ENCODE data around the gene PDLIM4.
A peak's percentile ranks its signal among the peaks of the same experiment; 100 is the strongest.

PDLIM4 gene

DNA sequence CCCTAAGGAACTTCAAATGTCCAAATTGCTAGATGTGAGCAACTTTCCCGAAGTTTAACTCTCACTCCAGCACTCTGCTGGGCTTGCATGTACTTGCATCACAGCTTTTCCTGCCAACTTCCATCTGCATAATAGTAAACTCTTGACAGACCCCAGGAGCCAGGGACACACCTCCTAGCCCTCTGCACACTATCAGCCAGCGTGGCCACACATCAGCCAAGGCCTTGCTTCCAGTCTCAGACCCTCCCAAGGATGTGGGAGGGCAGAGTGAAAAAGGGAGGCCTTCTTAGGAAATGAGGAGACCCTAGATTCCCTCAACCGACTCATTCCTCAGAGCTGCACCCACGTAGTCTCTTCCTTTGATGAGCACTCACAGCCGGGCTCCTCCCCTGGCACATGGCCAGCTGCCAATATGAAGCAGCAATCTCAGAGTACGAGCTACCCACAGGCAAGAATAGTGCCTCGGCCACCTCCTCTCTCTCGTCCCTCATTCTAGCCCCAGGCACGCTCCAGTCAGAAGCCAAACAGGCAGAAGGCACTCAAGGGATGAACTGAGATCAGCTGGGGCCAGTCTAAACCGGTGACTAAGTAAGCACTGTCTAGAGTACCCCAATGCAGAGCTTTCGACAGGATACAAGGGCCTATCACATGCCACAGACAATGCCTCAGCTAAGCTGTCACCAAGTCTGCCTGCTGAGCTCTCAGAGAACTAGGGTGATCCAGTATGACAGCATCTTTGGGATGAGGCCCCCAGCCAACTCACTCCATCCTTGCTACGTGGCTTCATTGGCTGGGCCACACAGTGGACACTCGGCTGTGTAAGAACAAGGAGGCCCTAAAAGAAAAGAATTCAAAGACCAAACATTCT is 32.1 kb upstream of the PDLIM4 start:
- Mint-ChIP-seq H3K4me3 (peak overlapping the region; percentile 47), H3K27ac (no peak overlapping the region), H3K27me3 (ENCODE audit: low read depth, poor library complexity) (peaks cover 19% of the 10 kb centered on the region), H3K9me3 (no peaks in the 10 kb centered on the region), H3K36me3 (ENCODE audit: low read depth) (no peaks in the 10 kb centered on the region), H3K4me1 (peaks cover 48% of the 10 kb centered on the region)
- no peak for DNase-seq
- TF ChIP-seq, protein P1, sequence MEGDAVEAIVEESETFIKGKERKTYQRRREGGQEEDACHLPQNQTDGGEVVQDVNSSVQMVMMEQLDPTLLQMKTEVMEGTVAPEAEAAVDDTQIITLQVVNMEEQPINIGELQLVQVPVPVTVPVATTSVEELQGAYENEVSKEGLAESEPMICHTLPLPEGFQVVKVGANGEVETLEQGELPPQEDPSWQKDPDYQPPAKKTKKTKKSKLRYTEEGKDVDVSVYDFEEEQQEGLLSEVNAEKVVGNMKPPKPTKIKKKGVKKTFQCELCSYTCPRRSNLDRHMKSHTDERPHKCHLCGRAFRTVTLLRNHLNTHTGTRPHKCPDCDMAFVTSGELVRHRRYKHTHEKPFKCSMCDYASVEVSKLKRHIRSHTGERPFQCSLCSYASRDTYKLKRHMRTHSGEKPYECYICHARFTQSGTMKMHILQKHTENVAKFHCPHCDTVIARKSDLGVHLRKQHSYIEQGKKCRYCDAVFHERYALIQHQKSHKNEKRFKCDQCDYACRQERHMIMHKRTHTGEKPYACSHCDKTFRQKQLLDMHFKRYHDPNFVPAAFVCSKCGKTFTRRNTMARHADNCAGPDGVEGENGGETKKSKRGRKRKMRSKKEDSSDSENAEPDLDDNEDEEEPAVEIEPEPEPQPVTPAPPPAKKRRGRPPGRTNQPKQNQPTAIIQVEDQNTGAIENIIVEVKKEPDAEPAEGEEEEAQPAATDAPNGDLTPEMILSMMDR (IDR thresholded peaks at IDR 0.05), result no peak

DNA sequence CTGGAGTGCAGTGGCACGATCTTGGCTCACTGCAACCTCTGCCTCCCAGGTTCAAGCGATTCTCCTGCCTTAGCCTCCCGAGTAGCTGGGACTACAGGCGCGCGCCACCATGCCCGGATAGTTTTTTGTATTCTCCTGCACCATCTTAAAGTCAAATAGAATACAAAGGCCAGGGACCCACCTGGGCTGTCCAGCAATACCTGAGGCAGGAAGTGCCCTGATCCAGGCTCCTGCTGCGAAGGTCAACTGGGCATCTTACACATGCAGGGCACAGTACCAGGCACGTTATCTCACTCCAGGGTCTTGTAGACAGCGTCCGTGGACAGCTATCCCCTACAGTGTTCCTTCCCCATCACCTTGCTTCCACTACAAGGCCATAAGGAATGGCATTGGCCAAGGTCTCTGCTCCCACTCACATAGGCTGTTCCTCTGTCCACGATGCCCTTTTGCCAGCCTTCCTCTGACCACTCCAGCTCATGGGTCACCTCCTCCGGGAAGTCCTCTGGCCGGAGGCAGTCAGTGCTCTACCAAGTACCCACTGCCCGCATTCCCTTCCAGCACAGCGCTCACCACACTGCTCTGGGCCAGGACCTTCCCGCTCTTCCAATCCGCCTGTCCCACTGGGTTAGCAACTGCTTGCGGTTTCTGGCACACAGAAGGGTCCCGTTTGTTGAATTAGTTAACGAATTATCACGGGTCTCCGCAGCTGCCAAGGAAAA is 30.8 kb upstream of the PDLIM4 start:
- TF ChIP-seq, protein P1 (IDR thresholded peaks at IDR 0.05), result no peak
- Mint-ChIP-seq H3K36me3 (ENCODE audit: low read depth) (no peaks in the 10 kb centered on the region), H3K27ac (peak overlapping the region; percentile 60), H3K4me1 (peaks cover 48% of the 10 kb centered on the region), H3K4me3 (peak overlapping the region; percentile 88), H3K27me3 (ENCODE audit: low read depth, poor library complexity) (peaks cover 24% of the 10 kb centered on the region), H3K9me3 (no peaks in the 10 kb centered on the region)
- no peak for DNase-seq

DNA sequence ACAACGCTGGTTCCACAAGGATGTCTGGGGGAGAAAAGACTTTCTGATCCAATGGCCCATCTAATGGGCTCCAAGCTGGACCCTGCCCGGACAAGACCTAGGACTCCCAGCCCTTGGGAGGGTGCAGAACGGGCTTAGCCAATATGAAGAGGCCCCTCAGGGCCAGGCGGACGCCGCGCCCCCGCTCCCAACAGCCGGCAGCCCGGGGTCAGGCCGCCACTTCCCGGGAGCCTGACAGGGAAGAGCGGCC is 30.3 kb upstream of the PDLIM4 start:
- DNase-seq, result no peak
- H3K9me3 Mint-ChIP-seq, result no peaks in the 10 kb centered on the region
- peaks cover 29% of the 10 kb centered on the region for H3K27me3 Mint-ChIP-seq (ENCODE audit: low read depth, poor library complexity)
- H3K4me1 Mint-ChIP-seq, result peaks cover 48% of the 10 kb centered on the region
- H3K4me3 Mint-ChIP-seq, result peak overlapping the region; percentile 88
- no peak overlapping the region for H3K27ac Mint-ChIP-seq
- TF ChIP-seq, protein P1 (IDR thresholded peaks at IDR 0.05), result no peak
- no peaks in the 10 kb centered on the region for H3K36me3 Mint-ChIP-seq (ENCODE audit: low read depth)

DNA sequence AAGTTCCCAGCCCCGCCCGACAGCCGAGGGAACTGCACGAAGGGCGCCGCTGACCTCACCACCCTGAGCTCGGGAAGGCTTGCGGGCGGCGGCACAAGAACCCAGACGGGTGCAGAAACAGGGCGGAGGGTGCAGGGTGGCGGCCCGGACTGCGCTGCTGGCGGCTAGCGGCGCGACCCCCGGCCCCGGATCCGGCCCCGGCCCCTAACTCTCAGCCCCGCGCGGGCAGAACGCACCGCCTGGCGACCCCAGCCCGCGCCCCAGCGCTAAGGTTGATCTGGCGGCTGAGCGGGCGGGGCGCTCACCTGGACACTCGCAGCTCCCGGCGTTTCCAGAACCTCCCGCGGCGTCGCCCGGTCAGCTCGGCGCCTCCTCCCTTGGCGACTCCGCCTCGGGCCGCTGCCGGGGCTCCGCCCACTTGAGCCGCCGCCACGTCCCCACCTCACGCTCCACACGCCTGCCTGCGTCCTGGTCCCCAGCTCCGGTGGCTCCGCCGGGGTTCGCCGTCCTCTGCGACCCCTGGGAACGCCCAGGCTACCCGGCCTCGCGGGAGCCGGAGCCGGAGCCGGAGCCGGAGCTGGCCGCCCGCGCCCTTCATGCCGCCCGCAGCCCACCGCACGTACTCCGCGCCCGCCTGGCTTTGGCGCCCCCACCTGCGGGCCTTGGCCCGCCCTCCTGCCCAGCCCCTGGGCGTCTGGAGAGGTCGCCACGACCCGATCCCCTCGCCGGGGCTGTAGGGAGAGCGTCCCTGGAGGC is 29.8 kb upstream of the PDLIM4 start, which contains the start of gene P4HA2:
P4HA2 (minus strand) TSS at position 369 of the 756 bp plus-strand sequence. CDS start 9,227 bp downstream, outside the sequence.
- peak within 1 kb of the TSS; percentile 88 for H3K4me3 Mint-ChIP-seq
- H3K27me3 Mint-ChIP-seq (ENCODE audit: low read depth, poor library complexity), result peaks cover 31% of the 10 kb centered on the region
- peaks cover 48% of the 10 kb centered on the region for H3K4me1 Mint-ChIP-seq
- H3K36me3 Mint-ChIP-seq (ENCODE audit: low read depth), result no peaks in the 10 kb centered on the region
- H3K9me3 Mint-ChIP-seq, result no peaks in the 10 kb centered on the region
- TF ChIP-seq, protein P1 (IDR thresholded peaks at IDR 0.05), result no peak
- DNase-seq, result peak; percentile 85
- H3K27ac Mint-ChIP-seq, result peak within 1 kb of the TSS; percentile 60

DNA sequence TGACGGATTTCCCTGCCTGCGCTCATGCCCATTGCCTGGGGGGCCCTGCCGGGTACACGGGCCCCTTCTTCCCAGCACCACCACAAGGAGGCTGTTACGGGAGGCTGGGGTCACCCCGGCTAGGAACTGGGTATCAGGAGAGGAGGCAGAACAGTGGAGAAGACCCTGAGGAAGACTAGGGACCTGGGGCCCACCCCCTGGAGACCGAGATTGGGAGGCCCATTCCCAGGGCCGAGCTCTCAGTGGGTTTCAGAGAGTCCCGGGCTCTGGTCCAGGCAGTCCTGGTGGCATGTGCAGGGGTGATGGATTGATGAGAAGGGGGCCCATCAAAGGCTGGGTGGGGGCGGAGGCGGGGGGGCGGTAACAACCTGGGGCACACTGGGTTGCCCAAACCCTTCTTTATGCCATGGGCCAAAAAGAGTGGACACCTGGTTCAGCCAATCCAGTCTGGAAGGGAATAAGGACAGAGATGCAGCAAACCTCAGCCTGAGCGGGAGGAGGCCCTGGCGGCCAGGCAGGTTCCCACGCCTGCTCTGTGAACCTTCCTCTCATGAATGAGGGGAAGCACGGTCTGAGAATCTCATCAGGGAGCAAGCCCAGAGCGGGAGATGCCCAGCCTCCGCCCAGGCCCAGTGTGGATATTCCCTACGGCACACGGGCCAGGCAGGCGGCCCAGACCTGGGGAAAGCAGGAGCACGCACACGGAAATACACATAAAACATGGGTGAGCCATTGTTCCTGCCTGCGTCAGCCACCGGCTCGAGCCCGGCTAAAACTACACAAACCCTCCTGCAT is 29.1 kb upstream of the PDLIM4 start:
- H3K4me3 Mint-ChIP-seq, result peak overlapping the region; percentile 88
- TF ChIP-seq, protein P1 (IDR thresholded peaks at IDR 0.05), result no peak
- no peak for DNase-seq
- H3K4me1 Mint-ChIP-seq, result peaks cover 46% of the 10 kb centered on the region
- H3K9me3 Mint-ChIP-seq, result no peaks in the 10 kb centered on the region
- H3K27ac Mint-ChIP-seq, result no peak overlapping the region
- H3K27me3 Mint-ChIP-seq (ENCODE audit: low read depth, poor library complexity), result peaks cover 34% of the 10 kb centered on the region
- H3K36me3 Mint-ChIP-seq (ENCODE audit: low read depth), result no peaks in the 10 kb centered on the region

Data from nephron progenitor cell (in vitro differentiated cells).